T follicular helper cell (primary cell): ENCODE data around the gene TKTL1.
"Not testable (repeated sequence)": the region's sequence is repeated elsewhere in the genome, so short reads cannot be mapped to it uniquely, and the experiment has no call there.

ENCODE experiments used
- DNase-seq: peaks from one replicate; pipeline ENCODE4 v3.0.0-alpha.2; 2020; ENCODE audit warnings: low read depth

The TKTL1 gene

DNA sequence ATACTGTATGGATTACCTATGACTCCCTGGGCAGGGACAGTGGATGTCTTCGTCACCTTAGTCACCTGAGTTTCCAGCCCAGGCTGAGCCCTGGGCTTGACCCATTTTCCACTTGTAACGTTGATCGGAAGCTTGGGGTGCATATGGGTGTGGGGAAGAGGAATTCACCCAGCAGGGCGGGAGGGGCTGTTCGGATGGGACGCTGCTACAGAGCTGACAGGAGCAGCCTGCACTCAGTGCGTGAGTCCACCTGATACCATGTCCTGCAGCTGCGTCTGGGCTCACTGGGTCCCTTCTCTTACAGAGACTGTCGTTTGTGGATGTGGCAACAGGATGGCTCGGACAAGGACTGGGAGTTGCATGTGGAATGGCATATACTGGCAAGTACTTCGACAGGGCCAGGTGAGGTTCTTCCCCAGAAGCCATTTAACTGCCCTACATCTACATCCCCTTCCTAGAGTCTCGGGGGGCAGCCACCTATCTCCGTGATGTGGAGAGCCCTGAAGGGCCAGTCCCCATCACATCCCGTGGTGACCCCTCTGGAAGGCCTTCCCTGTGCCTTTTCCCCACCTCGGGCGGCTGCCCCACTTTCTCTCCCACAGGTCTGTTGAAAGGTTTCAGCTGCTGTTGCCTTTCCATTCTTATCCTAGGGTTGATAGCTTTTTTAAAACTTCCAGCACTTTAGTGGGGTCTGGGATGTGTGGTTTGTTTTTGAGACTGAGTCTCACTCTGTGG lies 13.6 kb downstream of the TKTL1 start:
- DNase-seq = no peak

- DNase-seq = no peak
These were observed 15.3 kb downstream of the TKTL1 start for GRCh38 chrX:154310616-154311536.

DNA sequence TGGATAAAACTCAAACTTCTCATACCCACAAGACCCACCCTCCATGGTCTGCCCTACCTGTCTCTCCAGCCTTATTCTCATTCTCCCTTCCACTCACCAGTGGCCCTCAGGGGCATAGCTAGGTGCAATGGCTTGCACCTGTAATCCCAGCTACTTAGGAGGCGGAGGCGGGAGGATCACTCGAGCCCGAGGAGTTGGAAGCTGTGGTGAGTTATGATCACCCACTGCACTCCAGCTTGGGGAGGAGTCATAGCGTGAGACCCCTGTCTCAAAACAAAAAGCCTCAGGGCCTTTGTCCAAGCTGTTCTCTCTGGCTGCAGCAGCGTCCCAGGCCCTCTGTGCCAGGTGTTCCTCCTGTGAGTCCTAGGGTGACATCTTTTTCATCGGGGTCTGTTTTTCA lies 16.5 kb downstream of the TKTL1 start:
- no peak for DNase-seq

- DNase-seq = no peak
These were observed 17.6 kb downstream of the TKTL1 start for GRCh38 chrX:154313147-154313546.

DNA sequence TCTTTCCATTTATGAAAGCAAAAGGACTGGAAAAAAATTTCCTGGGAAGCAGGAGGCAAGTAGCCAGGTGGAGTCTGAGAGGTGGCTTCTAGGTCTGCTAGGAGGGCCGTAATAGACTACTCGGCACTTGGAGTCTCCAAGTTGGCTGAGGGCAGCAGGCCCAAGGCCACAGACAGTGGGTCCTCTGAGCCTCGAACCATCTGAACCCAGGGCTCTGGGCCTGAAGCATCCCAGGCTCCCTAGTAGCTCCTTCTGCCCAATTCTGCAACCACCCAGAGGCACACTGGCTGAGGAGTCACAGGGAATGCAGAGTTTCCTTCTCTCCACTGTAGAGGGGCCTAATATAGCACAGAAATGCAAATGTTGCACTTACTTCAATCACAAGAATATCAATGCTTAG lies 19.8 kb downstream of the TKTL1 start:
- DNase-seq = no peak

DNA sequence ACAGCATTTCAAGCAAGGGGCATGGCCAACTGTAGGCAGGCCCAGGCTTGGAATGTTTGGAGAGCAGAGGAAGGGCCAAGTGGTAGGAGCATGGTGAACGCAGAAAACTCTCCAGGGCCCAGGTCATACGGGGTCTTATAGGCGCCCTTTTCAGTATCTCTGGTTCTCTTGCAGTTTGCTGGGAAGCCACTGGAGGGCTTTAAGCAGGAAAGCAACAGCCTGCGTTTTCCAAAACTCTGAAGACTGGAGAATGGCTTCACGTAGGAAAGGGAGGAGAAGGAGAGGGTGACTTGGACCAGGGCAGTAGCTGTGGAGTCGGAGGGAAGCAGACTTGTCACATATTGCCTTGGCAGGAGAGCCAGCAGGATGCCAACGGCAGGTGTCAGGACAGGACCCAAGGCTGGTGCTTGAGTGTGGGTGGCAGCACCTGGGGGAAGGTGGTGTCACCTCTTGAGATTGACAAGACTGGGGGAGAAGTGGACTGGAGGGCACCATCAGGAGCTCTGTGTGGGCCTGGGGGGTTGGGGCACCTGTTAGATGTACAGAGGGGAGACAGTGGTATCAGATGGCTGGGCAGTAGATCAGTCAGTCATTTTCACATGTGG lies 21.9 kb downstream of the TKTL1 start:
- no peak for DNase-seq

DNA sequence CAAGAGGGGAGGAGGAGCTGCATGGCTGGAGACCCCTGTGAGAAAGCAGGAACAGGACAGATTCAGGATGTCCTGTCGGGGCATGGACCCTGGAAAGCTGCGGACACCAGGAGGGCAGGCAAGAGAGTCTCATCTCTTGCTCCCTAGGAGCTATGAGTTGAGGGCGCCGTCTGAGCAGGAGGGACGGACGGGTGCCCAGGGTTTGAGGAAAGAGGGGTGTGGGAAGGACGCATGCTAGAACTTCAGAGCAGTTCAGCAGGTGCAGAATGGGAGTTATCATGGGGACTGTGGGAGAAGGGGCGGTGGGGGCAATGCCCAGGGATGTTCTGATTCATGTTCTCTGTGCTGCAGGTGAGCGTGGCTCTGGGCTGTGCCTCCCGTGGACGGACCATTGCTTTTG lies 24.8 kb downstream of the TKTL1 start:
- DNase-seq = no peak

GRCh38 chrX:154321152-154321551 lies 25.6 kb downstream of the TKTL1 start:
- DNase-seq = no peak

GRCh38 chrX:154321594-154321993 lies 26.0 kb downstream of the TKTL1 start:
- no peak for DNase-seq

- no peak for DNase-seq
These were observed 27.3 kb downstream of the TKTL1 start for GRCh38 chrX:154322890-154323289.

DNA sequence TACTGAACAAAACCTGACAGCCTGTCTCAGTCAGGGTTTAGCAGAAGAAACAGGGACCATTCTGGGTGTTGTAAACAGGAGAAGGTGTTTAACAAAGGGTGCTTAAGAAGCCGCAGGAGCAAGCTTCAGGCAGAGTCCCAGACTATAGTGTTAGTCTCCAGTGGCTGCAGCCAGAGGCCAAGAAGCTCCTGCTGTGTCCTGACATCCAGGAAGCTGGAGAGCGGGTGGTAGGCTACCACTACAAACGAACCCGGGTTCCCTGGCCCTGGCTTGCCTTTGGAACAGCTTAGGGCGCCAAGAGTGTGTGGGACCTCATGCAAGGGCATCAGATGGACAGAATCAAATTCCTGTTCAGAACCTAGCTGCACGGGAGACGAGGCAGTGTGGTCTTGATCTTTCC lies 27.9 kb downstream of the TKTL1 start:
- no peak for DNase-seq

DNA sequence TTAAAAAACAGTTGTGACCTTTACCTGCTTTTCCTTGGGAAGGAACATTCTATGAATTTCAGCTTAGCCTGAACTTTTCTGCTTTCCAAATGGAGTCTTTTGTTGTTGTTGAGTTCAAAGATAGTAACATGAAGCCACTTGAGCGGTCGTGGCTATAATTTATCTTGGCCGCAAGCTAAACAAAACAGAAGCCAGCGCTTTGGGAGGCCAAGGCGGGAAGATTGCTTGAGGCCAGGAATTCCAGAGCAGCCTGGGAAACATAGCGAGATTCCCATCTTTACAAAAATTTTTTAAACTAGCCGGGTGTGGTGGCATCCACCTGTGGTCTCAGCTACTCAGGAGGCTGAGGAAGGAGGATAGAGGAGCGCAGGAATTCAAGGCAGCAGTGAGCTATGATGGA lies 29.9 kb downstream of the TKTL1 start:
- DNase-seq = no peak

DNA sequence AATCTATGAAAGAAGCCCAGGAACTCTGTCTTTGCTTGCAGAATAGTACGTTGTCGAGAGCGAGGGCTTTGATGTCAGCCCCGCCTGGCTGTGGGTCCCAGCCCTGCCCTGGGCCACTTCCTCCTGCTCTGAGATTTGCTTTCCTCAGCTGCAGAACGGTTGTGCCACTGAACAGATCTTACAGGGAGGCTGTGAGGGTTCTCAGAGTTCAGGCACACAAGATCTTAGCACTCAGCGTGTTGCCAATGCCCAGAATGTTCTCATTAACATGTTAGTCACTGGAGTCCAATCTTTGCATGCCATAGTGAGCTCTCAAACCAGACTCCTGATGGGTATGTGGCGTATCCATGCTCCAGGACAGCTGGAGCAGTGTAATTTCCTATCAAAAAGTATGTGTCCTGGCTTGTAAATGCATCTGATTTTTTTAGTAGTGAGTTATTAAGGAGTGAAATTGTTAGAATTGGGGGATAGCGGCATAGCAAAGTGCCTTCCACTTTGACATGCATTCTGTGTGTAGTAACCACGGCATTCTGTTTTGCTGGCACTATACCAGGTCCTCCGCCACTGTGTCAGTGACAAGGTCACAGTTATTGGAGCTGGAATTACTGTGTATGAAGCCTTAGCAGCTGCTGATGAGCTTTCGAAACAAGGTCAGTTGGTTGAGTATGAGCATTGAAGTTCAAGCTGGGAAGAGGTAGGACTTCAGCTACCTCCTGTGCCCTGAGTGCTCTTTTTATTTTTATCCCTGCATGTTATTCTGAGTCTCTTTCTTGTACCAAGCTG lies 31.6 kb downstream of the TKTL1 start:
- DNase-seq = no peak

DNA sequence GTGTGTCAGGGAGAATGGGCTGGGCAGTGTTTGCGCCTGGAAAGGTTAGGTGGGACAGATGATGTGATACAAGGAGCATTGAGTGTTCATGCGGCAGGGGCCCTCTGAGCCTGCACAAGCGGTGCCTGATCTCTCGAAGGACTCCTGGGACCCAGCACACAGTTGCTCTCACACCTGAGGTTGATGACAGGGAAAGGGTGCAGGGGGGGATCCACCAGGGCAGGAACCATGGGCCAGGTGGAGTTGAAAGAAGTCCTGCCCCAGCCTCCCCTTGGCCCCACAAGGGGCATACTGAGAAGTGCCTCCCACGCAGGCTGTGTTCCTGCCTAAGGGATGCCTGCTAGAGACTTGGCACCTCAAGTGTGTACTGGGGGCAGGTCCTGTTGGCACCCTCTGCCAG lies 33.1 kb downstream of the TKTL1 start:
- no peak for DNase-seq

DNA sequence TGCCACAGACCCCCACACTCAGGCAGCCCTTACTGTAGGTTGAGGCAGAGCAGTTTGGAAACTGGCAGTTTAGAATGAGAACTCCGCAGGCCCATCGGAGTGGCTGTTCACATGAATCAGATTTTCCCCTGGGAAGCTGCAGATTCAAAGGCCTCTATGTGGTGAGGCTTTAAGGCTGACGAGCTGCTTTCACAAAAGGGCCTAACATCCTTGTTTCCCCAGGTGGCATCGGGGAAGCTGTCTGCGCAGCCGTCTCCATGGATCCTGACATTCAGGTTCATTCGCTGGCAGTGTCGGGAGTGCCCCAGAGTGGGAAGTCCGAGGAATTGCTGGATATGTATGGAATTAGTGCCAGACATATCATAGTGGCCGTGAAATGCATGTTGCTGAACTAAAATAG lies 33.7 kb downstream of the TKTL1 start:
- DNase-seq = no peak

GRCh38 chrX:154332561-154332960 lies 37.0 kb downstream of the TKTL1 start:
- DNase-seq = no peak

GRCh38 chrX:154333116-154333515 lies 37.5 kb downstream of the TKTL1 start:
- DNase-seq = no peak

DNA sequence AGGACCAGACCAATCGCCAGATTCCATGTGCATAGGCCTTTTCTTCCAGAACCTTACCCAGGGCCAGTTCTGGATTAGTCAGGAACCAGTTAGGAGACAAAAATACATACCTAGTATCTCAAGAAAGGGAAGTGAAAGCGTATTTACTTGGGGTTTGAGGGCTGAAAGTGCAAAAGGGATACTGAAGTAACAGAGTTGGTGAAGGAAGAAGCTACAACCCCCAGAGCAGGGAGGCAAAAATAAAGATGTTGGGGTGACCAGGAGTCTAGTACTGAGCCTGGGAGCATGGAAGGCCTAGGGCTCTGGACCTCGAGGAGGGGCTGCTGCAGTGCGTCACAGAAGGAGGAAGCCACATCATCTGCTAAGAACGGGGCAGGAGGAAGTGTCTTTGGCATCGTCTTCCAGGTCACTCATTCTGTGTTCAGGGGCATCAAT lies 38.3 kb downstream of the TKTL1 start:
- DNase-seq = no peak

GRCh38 chrX:154334496-154334895 lies 38.9 kb downstream of the TKTL1 start:
- DNase-seq = no peak

DNA sequence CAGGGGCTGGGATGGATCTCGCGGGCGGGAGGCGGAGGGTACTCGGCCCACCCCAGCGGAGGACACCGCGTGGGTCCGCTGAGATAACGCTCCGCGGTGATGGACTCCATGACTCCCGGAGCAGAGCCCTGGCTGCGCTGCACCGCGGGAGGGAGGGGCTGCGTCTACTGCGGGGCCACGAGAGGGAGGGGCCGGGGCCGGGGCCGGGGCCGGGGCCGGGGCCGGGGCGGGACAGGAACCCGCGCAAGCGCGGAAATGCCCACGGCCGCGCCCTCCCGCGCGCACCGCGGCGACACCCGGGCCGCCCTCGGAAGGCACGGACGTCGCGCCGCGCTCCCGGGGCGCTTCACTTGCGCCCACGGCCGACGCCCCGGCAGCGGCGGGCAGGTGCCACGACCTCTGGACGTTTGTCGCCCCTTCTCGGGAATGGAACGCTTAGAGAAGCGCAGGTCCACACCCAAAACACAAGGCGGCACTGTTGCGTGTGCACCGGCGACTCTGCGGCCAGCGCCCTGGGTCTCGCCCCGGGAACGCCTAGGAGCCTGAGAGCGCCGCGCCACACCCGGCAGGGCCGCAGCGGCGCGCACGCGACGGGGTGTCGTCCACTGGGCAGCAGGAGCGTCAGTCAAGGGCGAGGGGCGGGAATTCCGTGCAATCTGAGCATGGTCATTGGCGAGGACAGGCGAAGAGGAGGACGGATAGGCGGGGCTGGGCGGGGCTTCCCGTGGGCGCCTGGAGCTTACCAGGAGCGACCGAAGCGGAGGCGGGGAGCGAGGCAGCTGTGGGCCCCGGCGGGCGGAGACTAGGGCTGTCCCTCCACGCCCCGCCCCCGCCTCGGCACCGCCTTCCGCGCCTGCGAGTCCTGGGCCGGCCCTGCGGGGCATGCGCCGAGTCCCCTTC lies 46.1 kb downstream of the TKTL1 start:
- not testable (repeated sequence) for DNase-seq

GRCh38 chrX:154343063-154343462 lies 47.5 kb downstream of the TKTL1 start:
- not testable (repeated sequence) for DNase-seq
